ENCODE data around the gene SLC9B2. TPM values are rescaled to one million over a fixed set of nuclear protein-coding genes. Genes with fewer than 3 reads are reported as not detected.

Gene SLC9B2
- polyA plus RNA-seq, 1 experiment, result 12.6 TPM

- Histone ChIP-seq H3K27me3 (ENCODE audit: control insufficient read depth, insufficient read depth, low read length) (no peaks in the 10 kb centered on the region), H3K36me3 (ENCODE audit: control insufficient read depth, insufficient read depth, low read length) (peaks cover 7% of the 10 kb centered on the region), H3K4me3 (ENCODE audit: low read depth, low read length) (no peak overlapping the region)
- ChIA-PET POLR2A (interaction anchor here (0.6 kb wide), 2 partner anchors 318 to 631 kb away, joined by 3 to 4 read pairs; no protein-coding TSS in a partner anchor), CTCF (interaction anchor here (0.6 to 4.2 kb wide), 21 partner anchors 11 to 904 kb away, joined by 3 to 52 read pairs (median 4); no protein-coding TSS in a partner anchor)
- TF ChIP-seq, protein P1, sequence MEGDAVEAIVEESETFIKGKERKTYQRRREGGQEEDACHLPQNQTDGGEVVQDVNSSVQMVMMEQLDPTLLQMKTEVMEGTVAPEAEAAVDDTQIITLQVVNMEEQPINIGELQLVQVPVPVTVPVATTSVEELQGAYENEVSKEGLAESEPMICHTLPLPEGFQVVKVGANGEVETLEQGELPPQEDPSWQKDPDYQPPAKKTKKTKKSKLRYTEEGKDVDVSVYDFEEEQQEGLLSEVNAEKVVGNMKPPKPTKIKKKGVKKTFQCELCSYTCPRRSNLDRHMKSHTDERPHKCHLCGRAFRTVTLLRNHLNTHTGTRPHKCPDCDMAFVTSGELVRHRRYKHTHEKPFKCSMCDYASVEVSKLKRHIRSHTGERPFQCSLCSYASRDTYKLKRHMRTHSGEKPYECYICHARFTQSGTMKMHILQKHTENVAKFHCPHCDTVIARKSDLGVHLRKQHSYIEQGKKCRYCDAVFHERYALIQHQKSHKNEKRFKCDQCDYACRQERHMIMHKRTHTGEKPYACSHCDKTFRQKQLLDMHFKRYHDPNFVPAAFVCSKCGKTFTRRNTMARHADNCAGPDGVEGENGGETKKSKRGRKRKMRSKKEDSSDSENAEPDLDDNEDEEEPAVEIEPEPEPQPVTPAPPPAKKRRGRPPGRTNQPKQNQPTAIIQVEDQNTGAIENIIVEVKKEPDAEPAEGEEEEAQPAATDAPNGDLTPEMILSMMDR (IDR thresholded peaks at IDR 0.05; ENCODE audit: insufficient read depth, low read depth, low read length), result peak; percentile 60
- no peak for DNase-seq (ENCODE audit: low read depth)
These were observed 15.2 kb upstream of the SLC9B2 start for GRCh38 chr4:103091601-103092223.

- ChIA-PET CTCF (interaction anchor here (1.2 to 4.2 kb wide), 5 partner anchors 9 to 469 kb away, joined by 3 to 52 read pairs (median 6); no protein-coding TSS in a partner anchor), POLR2A (interaction anchor here (0.6 kb wide), 1 partner anchor 427 kb away, joined by 4 read pairs; no protein-coding TSS in a partner anchor)
- no peak for DNase-seq (ENCODE audit: low read depth)
- Histone ChIP-seq H3K27me3 (ENCODE audit: control insufficient read depth, insufficient read depth, low read length) (no peaks in the 10 kb centered on the region), H3K4me3 (ENCODE audit: low read depth, low read length) (no peak overlapping the region), H3K36me3 (ENCODE audit: control insufficient read depth, insufficient read depth, low read length) (peaks cover 8% of the 10 kb centered on the region)
- TF ChIP-seq, protein P1 (IDR thresholded peaks at IDR 0.05; ENCODE audit: insufficient read depth, low read depth, low read length), result no peak
These were observed 12.9 kb upstream of the SLC9B2 start for GRCh38 chr4:103089481-103089880.

GRCh38 chr4:103086551-103086950 lies 10.0 kb upstream of the SLC9B2 start:
- Histone ChIP-seq H3K27me3 (ENCODE audit: control insufficient read depth, insufficient read depth, low read length) (no peaks in the 10 kb centered on the region), H3K36me3 (ENCODE audit: control insufficient read depth, insufficient read depth, low read length) (peaks cover 9% of the 10 kb centered on the region), H3K4me3 (ENCODE audit: low read depth, low read length) (no peak overlapping the region)
- TF ChIP-seq, protein P1 (IDR thresholded peaks at IDR 0.05; ENCODE audit: insufficient read depth, low read depth, low read length), result no peak
- DNase-seq (ENCODE audit: low read depth), result no peak
- POLR2A ChIA-PET, result no interaction called here
- CTCF ChIA-PET, result no interaction called here

DNA sequence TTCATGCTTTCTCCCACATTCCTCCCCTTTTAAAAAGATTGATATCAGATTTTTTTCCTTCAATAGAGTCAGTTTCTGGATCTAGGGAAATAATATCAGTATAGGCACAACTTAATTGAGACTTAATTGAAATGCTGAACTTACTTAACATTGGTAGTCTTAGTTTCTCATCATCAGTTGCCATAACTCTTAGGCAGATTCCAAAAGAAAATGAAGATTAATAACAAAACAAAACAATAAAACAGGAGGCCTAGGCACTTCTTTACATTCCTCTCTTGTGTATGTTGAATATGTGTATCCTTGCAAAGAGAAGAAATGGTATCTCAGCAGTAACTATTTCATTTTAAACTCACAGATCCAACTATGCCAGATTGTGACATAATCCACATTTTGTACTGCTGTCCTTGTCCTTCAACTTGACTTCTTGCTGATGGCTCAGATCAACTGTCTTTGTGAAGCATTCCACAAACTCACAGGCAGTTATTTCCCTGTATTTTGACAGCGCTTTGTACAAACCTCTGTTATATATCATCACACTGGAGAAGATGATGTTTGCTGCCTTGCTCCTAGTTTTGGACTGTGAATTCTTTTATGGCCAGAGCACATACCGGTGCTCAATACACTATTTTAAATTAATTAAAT lies 9.1 kb upstream of the SLC9B2 start:
- H3K36me3 ChIP-seq (ENCODE audit: control insufficient read depth, insufficient read depth, low read length), result peaks cover 11% of the 10 kb centered on the region

DNA sequence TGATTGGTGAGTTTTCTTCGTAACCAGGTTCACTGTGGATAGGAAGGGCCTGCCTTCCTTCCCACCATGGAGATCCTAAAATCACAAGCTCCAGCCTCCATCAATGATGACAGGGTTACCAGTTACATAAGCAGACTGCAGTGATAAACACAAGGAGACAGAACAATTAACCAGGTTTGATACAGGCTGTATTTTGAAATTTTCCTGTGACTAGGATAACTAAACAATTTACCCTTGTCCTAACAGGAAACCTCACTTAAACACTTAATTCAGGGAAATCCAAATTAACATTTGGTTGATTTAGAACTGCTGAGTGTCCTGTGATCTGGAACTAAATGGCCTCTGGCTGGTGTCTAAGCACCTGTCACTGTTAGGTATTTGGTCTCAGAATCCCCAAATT lies 3.1 kb upstream of the SLC9B2 start:
- H3K27me3 ChIP-seq (ENCODE audit: control insufficient read depth, insufficient read depth, low read length), result no peaks in the 10 kb centered on the region
- CTCF ChIA-PET, result interaction anchor here (3.0 to 6.4 kb wide), 2 partner anchors 11 to 16 kb away, joined by 8 to 52 read pairs; no protein-coding TSS in a partner anchor
- DNase-seq (ENCODE audit: low read depth), result no peak
- no peak overlapping the region for H3K4me3 ChIP-seq (ENCODE audit: low read depth, low read length)
- TF ChIP-seq, protein P1 (IDR thresholded peaks at IDR 0.05; ENCODE audit: insufficient read depth, low read depth, low read length), result no peak
- H3K36me3 ChIP-seq (ENCODE audit: control insufficient read depth, insufficient read depth, low read length), result peaks cover 2% of the 10 kb centered on the region
- POLR2A ChIA-PET, result no interaction called here

More for the DNA sequence above, 9.1 kb upstream of the SLC9B2 start:
- no peak overlapping the region for H3K4me3 ChIP-seq (ENCODE audit: low read depth, low read length)
- no peak for DNase-seq (ENCODE audit: low read depth)
- no peaks in the 10 kb centered on the region for H3K27me3 ChIP-seq (ENCODE audit: control insufficient read depth, insufficient read depth, low read length)
- ChIA-PET POLR2A (no interaction called here), CTCF (no interaction called here)
- TF ChIP-seq, protein P1 (IDR thresholded peaks at IDR 0.05; ENCODE audit: insufficient read depth, low read depth, low read length), result no peak
